ENCODE results near the gene C14orf180.

GRCh38 chr14:104591031-104591430 is 11.5 kb downstream of the C14orf180 start:
- TF ChIP-seq CTCF (IDR thresholded peaks at IDR 0.05) = no peak
- no peak for TF ChIP-seq POLR2AphosphoS5 (IDR thresholded peaks at IDR 0.05; ENCODE audit: low read depth, low read length)
